ENCODE data around the gene VWA2.

GRCh38 chr10:114283535-114284234, 44.6 kb downstream of the VWA2 start:
- no peak for TF ChIP-seq POLR2A (IDR thresholded peaks at IDR 0.05)
- no peak for TF ChIP-seq CTCF (IDR thresholded peaks at IDR 0.05 in 4 of 5, conservative IDR thresholded peaks at IDR 0.05 in 1 of 5)
